Ishikawa (cell line): Measurements from ENCODE around the gene GALNTL6.

Experiments used
- NFIC ChIP-seq: IDR thresholded peaks from 2 replicates; pipeline ENCODE4 v1.6.1; 2012
- TCF12 ChIP-seq: IDR thresholded peaks from 2 replicates; pipeline ENCODE4 v1.6.1; 2012; ENCODE audit warnings: low read depth
- TEAD4 ChIP-seq: IDR thresholded peaks from 2 replicates; pipeline ENCODE4 v1.6.1; 2012
- USF1 ChIP-seq: IDR thresholded peaks from 2 replicates; pipeline ENCODE4 v1.6.1; 2012

GRCh38 chr4:172778583-172778982, 965.4 kb downstream of the GALNTL6 start:
- TF ChIP-seq TCF12: no peak
- no peak for TF ChIP-seq TEAD4
- TF ChIP-seq NFIC: no peak
- no peak for TF ChIP-seq USF1
